Measurements from ENCODE around the gene PTPRG. TPM values are rescaled to one million over a fixed set of nuclear protein-coding genes. Genes with fewer than 3 reads are reported as not detected.

The PTPRG gene
- total RNA-seq, 1 experiment from 2014 or later: 69.3 TPM

DNA sequence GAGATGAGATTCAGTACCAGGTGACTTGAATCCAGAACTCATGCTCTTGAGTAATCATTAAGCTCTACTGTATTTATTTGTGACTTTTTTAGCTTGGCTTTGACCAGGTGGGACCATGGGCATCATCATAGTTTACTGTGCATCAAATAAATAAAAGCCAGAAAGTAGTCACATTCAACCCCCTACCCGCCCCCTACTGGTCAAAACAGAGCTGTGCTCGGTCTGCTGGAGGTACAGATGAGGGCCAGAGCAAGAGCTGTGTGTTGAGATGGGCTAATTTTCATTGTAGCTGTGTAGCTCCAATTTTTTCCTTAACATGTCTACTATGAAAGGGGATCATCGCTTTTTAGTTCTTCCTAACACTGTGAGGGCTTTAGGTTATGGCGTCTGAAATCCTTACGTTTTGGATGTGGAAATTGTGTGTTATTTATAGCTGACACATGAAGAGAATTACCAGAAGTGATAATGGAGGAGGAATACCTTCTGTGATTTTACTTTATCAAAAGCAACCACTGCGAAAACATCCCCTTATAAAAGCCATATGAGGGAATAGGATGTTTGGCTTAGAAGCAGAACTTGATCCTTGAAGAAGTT is 375.1 kb downstream of the PTPRG start:
- H3K79me2 ChIP-seq (ENCODE audit: insufficient read depth, low read length): peaks cover 14% of the 10 kb centered on the region; the same call in 1 of the 2 replicates

More for the DNA sequence above, 375.1 kb downstream of the PTPRG start:
- TF ChIP-seq CTCF (conservative IDR thresholded peaks at IDR 0.05): peak; percentile 79
- no peak for DNase-seq
- no peak overlapping the region for H3K14ac ChIP-seq (ENCODE audit: insufficient read depth, low read length)
- peak overlapping the region in 2 of 3 experiments; percentile 9 to 44; a peak in 1 of 7 replicates for H3K27ac Mint-ChIP-seq
- H2AK5ac ChIP-seq (ENCODE audit: insufficient read length, low read length): no peak overlapping the region
- no peaks in the 10 kb centered on the region for H3K27me3 Mint-ChIP-seq (ENCODE audit: low read depth)
- no peak overlapping the region for H2BK5ac ChIP-seq (ENCODE audit: insufficient read length, low read length)
- no peak overlapping the region for H4K5ac ChIP-seq (ENCODE audit: insufficient read length, low read depth, low read length)
- no peak overlapping the region for H3K9ac ChIP-seq (ENCODE audit: extremely low read depth, insufficient read length, low read length)
- H3K36me3 Mint-ChIP-seq (ENCODE audit: insufficient read depth in 1 of 3, low read depth in 3 of 3): peaks cover 15 to 20% (median 19%) of the 10 kb centered on the region in 3 experiments
- H3K9me3 ChIP-seq (ENCODE audit: control insufficient read depth, low read depth, low read length): no peaks in the 10 kb centered on the region
- H3K18ac ChIP-seq (ENCODE audit: insufficient read length, low read depth, low read length): no peak overlapping the region
- H2BK15ac ChIP-seq (ENCODE audit: low read depth, low read length): no peak overlapping the region
- H2BK20ac ChIP-seq (ENCODE audit: low read depth, low read length, poor library complexity, severe bottlenecking): no peak overlapping the region
- H3K9me3 Mint-ChIP-seq: peaks cover 3 to 13% of the 10 kb centered on the region in 2 experiments; a peak in 4 of 5 replicates
- no peak overlapping the region for H3K56ac ChIP-seq (ENCODE audit: insufficient read length, low read depth, low read length)
- peaks cover 49 to 52% of the 10 kb centered on the region in 2 experiments for H3K4me1 Mint-ChIP-seq
- no peaks in the 10 kb centered on the region for H3K23me2 ChIP-seq (ENCODE audit: insufficient read length, low read depth, low read length, poor library complexity, severe bottlenecking)
- H3K4me2 ChIP-seq (ENCODE audit: insufficient read depth, insufficient read length, low read length): no peak overlapping the region
- no peak overlapping the region for H3K23ac ChIP-seq (ENCODE audit: insufficient read length, low read depth, low read length)
- no peak overlapping the region for H3K4me3 Mint-ChIP-seq
- no peak overlapping the region for H3K27ac ChIP-seq (ENCODE audit: insufficient read length, low read depth, low read length)
- no peak overlapping the region for H3T11ph ChIP-seq (ENCODE audit: low read length)
- H4K91ac ChIP-seq (ENCODE audit: insufficient read length, low read depth, low read length): no peak overlapping the region
- no peak overlapping the region for H2AFZ ChIP-seq (ENCODE audit: low read length)
- H2BK12ac ChIP-seq (ENCODE audit: insufficient read length, low read depth, low read length): no peak overlapping the region
- peaks cover 8% of the 10 kb centered on the region for H3K4me1 ChIP-seq (ENCODE audit: insufficient read depth, low read length)
- no peak overlapping the region for H2BK120ac ChIP-seq (ENCODE audit: low read depth, low read length, poor library complexity, severe bottlenecking)
- H3K4ac ChIP-seq (ENCODE audit: low read depth, low read length): no peak overlapping the region
- no CpG with 5 or more reads among the region's 6 CpGs for WGBS (ENCODE audit: extremely low coverage, insufficient read length, low lambda C conversion rate)
- no peaks in the 10 kb centered on the region for H4K20me1 ChIP-seq (ENCODE audit: control insufficient read depth, insufficient read depth, insufficient read length)
- H3K79me1 ChIP-seq (ENCODE audit: insufficient read depth, low read depth, low read length, poor library complexity, severe bottlenecking): peaks cover 5% of the 10 kb centered on the region
- no peaks in the 10 kb centered on the region for H3K27me3 ChIP-seq (ENCODE audit: insufficient read depth, low read length)
- H4K8ac ChIP-seq (replicated peaks; ENCODE audit: insufficient read length, low read depth, low read length): no peak overlapping the region
